IPS-18c (cell line): ENCODE results near the gene ACOT2.
"Not testable (repeated sequence)": the region's sequence is repeated elsewhere in the genome, so short reads cannot be mapped to it uniquely, and the experiment has no call there.

Source experiments
- H3K4me3 ChIP-seq: 2 replicates; pipeline ENCODE4 v1.7.0; 2013; ENCODE audit warnings: low read depth, mild to moderate bottlenecking, low read length, moderate library complexity; ENCODE audit not compliant: insufficient read depth
- H3K9me3 ChIP-seq: one replicate; pipeline ENCODE4 v1.6.1; 2013; ENCODE audit warnings: mild to moderate bottlenecking, low read length, moderate library complexity; ENCODE audit not compliant: control insufficient read depth, insufficient read depth

ACOT2 gene

DNA sequence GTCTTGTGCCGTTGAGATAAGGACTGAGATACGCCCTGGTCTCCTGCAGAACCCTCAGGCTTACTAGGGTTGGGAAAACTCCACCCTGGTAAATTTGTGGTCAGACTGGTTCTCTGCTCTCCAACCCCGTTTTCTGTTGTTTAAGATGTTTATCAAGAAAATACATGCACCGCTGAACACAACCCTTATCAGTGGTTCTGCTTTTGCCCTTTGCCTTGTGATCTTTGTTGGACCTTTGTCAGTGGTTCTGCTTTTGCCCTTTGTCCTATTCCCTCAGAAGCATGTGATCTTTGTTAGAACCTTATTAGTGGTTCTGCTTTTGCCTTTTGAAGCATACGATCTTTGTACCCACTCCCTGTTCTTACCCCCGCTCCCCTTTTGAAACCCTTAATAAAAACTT is 6.3 kb upstream of the ACOT2 start:
- not testable (repeated sequence) for H3K9me3 ChIP-seq, H3K4me3 ChIP-seq

DNA sequence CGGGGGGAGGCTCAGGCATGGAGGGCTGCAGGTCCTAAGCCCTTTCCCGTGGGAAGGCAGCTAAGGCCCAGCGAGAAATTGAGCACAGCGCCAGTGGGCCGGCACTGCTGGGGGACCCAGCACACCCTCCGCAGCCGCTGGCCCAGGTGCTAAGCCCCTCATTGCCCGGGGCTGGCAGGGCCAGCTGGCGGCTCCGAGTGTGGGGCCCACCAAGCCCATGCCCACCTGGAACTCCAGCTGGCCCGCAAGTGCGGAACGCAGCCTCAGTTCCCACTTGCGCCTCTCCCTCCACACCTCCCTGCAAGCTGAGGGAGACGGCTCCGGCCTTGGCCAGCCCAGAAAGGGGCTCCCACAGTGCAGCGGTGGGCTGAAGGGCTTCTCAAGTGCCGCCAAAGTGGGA is 2.6 kb upstream of the ACOT2 start:
- not testable (repeated sequence) for H3K4me3 ChIP-seq, H3K9me3 ChIP-seq

DNA sequence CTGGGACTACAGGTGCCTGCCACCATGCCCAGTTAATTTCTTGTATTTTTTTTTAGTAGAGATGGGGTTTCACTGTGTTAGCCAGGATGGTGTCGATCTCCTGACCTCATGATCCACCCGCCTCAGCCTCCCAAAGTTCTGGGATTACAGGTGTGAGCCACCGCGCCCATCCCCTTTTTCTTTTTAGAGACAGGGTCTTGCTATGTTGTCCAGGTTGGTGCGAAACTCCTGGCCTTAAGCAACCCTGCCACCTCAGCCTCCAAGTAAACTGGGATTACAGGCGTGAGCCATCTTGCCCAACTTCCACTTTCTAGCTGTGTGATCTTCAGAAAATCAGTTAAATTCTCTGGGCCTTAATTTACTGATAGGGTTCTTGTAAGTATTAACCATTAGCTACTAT is 2.1 kb upstream of the ACOT2 start:
- H3K4me3 ChIP-seq, H3K9me3 ChIP-seq: not testable (repeated sequence)

DNA sequence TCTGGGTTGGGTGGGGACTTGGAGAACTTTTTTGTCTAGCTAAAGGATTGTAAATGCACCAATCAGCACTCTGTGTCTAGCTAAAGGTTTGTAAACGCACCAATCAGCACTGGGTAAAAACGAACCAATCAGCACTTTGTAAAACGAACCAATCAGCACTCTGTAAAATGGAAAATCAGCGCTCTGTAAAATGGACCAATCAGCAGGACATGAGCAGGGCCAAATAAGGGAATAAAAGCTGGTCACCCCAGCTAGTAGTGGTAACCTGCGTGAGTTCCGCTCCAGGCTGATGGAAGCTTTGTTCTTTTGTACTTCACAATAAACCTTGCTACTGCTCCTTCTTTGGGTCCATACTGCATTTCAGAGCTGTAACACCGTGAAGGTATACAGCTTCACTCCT is 1.7 kb upstream of the ACOT2 start:
- no peak overlapping the region for H3K4me3 ChIP-seq

DNA sequence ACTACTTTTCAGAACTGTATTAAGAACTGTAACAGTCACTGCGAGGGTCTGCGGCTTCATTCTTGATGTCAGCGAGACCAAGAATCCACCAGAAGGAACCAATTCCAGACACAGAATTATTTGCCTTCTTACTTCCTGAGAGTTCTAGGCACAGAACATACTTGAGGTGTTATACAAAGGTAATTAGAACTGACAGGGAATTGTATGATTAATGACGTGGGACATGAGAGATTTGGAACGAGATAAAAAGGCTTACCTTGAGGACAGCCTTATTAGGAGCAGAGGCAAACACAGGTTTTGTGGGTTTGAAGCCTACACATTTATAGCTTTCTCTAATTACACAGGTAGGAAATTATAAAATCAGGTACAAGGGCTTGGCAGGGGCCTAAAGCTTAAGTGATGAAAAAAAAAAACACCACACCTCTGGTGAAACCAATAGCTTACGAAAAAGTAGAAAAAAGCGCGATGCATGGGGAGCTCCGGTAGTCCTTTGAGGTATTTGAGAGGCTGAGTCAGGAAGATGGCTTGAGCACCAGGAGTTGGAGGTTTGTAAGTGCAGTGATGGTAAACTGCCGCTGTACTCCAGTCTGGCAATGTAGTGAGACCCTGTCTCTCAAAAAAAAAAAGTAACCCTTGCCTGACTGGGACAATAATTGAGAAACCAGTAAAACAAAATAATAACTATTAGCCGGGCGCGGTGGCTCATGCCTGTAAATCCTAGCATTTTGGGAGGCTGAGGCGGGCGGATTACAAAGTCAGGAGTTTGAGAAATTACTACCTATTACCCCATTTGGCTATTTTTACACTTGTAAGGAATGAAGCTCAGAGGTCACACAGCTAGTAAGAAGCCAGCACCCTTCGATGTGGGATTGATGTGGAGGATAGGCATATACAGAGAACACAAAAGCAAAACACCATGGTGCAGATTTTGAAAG is 795 bp upstream of the ACOT2 start:
- H3K4me3 ChIP-seq: peak overlapping the region; percentile 66; the same call in 1 of the 2 replicates
- H3K9me3 ChIP-seq: peaks cover under 1% of the 10 kb centered on the region

More for the DNA sequence above, 1.7 kb upstream of the ACOT2 start:
- peaks cover 2% of the 10 kb centered on the region for H3K9me3 ChIP-seq

DNA sequence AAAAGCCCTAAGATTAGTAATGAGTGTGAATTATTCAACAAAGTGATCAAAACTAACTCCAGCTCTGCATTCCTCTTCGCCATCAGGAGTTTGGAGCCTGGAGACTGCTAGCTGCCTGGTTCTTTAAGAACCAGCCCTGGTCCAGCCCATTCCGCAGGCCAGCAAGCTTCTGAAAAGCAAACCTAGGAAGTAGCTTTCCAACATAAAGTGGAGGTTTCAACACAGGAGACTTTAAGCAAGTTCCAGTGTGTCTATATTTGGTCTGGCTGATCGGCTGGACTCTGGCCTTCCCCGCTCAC is 178 bp upstream of the ACOT2 start:
- peak overlapping the region; percentile 66 for H3K4me3 ChIP-seq
- not testable (repeated sequence) for H3K9me3 ChIP-seq

DNA sequence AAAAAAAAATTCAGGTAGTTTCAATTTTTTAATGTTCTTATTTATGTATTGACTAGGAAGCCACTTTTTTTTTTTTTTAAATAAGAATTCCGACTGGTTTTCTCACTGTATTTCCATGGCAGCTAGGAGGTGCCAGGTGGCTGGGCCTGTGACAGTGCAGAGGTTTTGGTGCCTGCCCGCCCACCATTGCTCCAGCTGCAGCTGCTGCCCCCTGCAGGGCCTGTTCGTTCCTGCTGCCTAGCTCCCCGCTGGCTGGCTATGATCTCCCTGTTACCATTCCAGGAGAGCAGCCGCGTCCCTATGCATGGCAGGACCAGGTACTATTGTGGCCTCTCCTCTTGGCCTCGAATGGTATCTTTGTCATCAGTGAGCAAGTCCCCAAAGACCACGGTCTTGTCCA is 1.9 kb downstream of the ACOT2 start:
- not testable (repeated sequence) for H3K4me3 ChIP-seq, H3K9me3 ChIP-seq

DNA sequence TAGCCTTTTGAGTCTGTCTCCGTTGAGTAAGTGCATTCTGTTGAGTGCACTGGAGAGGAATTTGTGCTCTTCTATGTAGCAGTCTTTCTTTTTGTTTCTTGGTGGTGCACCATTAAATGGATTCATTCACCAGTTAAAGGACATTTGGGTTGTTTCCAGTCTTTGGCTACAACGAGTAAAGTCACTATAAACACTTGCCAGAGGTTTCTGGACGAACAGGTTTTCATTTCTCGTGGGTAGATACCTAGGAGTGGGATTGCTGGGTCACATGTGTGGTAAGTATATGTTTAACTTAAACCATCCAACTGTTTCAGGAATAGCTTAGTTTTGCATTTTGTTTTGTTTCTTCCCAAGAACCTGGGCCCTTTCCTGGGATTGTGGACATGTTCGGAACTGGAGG is 4.0 kb downstream of the ACOT2 start:
- H3K9me3 ChIP-seq: not testable (repeated sequence)

DNA sequence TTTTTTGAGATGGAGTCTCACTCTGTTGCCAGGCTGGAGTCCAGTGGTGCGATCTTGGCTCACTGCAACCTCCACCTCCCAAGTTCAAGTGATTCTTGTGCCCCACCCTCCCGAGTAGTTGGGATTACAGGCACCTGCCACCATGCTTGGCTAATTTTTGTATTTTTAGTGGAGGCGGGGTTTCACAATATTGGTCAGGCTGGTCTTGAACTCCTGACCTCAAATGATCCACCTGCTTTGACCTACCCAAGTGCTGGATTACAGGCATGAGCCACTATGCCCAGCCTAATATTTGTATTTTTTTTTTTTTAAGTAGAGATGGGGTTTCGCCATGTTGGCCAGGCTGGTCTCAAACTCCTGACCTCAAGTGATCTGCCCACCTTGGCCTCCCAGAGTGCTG is 4.7 kb downstream of the ACOT2 start:
- H3K4me3 ChIP-seq, H3K9me3 ChIP-seq: not testable (repeated sequence)

More for the DNA sequence above, 4.0 kb downstream of the ACOT2 start:
- H3K4me3 ChIP-seq: not testable (repeated sequence)

DNA sequence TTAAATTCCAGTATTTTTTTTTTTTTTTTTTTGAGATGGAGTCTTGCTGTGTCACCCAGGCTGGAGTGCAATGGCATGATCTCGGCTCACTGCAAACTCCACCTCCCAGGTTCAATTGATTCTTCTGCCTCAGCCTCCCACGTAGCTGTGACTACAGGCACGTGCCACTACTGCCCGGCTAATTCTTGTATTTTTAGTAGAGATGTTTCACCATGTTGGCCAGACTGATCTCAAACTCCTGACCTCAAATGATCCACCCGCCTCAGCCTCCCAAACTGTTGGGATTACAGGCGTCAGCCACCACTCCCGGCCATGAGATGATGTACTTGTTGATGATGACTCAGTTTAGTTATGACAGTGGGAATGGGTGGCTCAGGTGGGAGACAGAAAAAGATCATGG is 5.2 kb downstream of the ACOT2 start:
- H3K4me3 ChIP-seq, H3K9me3 ChIP-seq: not testable (repeated sequence)

DNA sequence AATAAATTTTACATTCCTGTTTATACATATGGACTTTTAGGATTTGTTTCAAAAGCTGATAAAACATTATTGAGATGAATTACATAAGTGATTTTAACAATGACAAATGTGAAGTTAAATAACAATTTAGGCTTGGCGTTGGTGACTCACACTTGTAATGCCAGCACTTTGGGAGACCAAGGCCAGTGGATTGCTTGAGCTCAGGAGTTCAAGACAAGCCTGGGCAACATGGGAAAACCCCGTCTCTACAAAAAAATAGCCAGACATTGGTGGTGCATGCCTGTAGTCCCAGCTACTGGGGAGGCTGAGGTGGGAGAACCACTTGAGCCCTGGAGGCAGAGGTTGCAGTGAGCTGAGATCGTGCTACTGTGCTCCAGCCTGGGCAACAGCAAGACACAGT is 7.4 kb downstream of the ACOT2 start:
- H3K9me3 ChIP-seq: no peaks in the 10 kb centered on the region

DNA sequence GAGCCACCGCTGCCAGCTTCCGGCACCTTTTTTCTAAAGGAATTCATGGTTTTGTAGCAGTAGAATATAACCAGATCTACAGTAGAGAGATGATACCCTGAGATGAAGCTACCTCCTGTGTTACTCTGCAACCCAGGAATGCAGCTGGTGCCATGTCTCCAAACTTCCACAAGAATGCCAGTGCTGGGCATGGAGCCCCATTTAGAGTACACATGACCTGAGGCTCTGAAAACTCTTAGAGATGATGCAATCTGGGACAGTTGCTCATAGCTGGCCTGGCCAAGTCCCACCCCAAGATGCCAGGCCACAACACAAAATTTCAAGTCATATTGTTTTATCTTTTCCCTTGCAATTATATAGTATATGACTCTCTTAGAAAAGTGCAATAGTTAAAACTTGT is 8.2 kb downstream of the ACOT2 start:
- not testable (repeated sequence) for H3K9me3 ChIP-seq, H3K4me3 ChIP-seq

More for the DNA sequence above, 7.4 kb downstream of the ACOT2 start:
- H3K4me3 ChIP-seq: no peak overlapping the region

DNA sequence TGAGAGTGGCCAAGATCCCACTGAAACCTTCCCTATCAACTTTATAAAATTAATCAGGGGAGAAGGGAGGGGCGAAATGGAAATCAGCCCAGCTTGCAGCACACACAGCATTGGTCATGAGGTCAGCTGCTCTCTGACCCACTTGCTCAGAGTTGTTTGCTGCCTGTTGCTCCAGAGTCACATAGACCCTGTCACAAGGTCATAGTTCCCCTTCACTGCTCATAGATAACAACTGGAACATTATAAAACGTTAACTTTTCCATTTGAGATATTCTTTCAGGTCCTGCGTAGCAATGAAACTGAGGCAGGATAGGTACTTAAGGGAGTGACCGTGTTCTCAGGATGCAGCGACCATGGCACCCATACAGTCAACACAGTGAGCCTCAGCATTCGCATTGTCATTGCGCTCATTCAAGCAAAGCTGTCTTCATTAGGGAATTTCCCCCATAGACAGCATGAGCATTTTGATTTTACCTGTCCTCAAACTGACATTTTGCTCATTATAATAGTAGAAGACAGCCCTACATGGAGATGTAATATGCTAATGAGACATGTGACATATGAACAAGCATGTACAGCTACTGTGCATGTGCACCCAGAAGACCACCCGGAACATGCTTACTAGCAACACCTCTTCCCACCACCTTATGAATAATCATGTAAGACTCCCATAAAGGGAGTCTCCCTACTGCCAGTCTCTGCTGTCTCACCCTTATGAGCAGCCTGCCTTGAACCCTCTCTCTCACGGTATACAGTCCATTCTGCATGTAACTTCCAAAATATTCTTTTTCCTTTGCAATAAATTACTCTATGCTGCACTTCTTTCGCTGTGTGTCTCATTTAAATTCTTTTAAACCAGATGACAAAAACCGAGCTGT is 13.3 kb downstream of the ACOT2 start:
- not testable (repeated sequence) for H3K9me3 ChIP-seq

DNA sequence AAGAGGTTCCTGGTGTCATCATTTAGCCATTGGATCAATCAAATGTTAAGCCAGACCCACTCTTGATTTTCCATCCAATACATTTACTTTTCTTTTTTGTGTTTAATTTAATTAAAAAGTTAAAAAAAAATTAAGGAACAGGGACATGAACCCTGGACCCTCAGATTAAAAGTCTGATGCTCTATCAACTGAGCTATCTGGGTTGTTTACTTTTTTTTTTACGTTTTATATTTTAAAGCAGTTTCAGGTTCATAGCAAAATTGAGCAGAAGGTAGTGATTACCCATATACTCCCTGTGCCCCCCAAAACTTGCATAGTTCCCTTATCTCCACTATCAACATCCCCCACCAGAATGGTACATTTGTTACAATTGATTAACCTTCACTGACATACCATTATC is 19.7 kb downstream of the ACOT2 start:
- Histone ChIP-seq H3K9me3 (peaks cover 9% of the 10 kb centered on the region), H3K4me3 (no peak overlapping the region)

More for the DNA sequence above, 13.3 kb downstream of the ACOT2 start:
- not testable (repeated sequence) for H3K4me3 ChIP-seq

DNA sequence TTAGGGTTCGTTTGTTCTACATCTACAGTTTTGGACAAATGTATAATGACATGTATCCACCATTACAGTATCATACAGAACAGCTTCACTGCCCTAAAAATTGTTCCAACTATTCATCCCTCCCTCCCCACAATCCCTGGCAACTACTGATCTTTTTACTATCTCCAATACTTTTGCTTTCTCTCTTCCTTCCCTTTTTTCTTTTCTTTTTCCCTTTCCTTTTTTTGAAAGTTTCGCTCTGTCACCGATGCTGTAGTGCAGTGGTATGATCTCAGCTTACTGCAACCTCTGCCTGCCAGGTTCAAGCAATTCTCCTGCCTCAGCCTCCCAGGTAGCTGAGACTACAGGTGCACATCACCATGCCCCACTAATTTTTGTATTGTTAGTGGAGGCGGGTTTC is 20.1 kb downstream of the ACOT2 start:
- Histone ChIP-seq H3K9me3 (peaks cover 9% of the 10 kb centered on the region), H3K4me3 (no peak overlapping the region)

DNA sequence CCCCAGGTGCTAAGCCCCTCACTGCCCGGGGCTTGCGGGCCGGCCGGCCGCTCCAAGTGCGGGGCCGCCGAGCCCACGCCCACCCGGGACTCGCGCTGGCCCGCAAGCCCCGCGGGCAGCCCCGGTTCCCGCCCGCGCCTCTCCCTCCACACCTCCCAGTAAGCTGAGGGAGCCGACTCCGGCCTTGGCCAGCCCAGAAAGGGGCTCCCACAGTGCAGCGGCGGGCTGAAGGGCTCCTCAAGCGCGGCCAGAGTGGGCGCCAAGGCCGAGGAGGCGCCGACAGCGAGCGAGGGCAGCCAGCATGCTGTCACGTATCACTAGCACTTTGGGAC is 21.6 kb downstream of the ACOT2 start:
- not testable (repeated sequence) for H3K9me3 ChIP-seq

DNA sequence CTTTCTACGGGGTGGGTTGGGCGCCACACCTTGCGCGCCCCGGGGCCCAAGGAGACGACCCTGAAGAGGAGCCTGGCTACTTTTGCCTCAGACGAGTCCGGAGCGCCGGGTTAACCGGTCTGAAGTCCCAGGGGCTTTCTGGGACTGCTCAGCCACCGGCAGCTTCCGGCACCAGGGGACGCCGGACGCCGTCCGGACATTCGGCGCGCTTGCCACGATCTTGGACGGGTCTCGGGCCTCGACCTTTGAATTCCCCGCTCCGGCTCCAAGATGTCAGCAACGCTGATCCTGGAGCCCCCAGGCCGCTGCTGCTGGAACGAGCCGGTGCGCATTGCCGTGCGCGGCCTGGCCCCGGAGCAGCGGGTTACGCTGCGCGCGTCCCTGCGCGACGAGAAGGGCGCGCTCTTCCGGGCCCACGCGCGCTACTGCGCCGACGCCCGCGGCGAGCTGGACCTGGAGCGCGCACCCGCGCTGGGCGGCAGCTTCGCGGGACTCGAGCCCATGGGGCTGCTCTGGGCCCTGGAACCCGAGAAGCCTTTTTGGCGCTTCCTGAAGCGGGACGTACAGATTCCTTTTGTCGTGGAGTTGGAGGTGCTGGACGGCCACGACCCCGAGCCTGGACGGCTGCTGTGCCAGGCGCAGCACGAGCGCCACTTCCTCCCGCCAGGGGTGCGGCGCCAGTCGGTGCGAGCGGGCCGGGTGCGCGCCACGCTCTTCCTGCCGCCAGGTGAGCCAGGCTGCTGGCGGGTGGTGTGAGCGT is 22.9 kb downstream of the ACOT2 start, which contains the start of gene ACOT4:
TSS of gene ACOT4 (plus strand) at position 184 of the 760 bp plus-strand sequence. CDS start at position 271, 87 bp downstream.
- Histone ChIP-seq H3K4me3 (peak within 1 kb of the TSS; percentile 77), H3K9me3 (peaks cover 7% of the 10 kb centered on the region)

More for the DNA sequence above, 21.6 kb downstream of the ACOT2 start:
- H3K4me3 ChIP-seq: not testable (repeated sequence)
